ENCODE measurements around the gene PRAF2. TPM values are rescaled to one million over a fixed set of nuclear protein-coding genes. Genes with fewer than 3 reads are reported as not detected.

The PRAF2 gene
- total and polyA plus RNA-seq, 9 of the 15 experiments (the other 6 are each of a cell fraction or from before 2014, with no cell fraction given), result 0.24 to 5.7 (median 2.0) TPM

DNA sequence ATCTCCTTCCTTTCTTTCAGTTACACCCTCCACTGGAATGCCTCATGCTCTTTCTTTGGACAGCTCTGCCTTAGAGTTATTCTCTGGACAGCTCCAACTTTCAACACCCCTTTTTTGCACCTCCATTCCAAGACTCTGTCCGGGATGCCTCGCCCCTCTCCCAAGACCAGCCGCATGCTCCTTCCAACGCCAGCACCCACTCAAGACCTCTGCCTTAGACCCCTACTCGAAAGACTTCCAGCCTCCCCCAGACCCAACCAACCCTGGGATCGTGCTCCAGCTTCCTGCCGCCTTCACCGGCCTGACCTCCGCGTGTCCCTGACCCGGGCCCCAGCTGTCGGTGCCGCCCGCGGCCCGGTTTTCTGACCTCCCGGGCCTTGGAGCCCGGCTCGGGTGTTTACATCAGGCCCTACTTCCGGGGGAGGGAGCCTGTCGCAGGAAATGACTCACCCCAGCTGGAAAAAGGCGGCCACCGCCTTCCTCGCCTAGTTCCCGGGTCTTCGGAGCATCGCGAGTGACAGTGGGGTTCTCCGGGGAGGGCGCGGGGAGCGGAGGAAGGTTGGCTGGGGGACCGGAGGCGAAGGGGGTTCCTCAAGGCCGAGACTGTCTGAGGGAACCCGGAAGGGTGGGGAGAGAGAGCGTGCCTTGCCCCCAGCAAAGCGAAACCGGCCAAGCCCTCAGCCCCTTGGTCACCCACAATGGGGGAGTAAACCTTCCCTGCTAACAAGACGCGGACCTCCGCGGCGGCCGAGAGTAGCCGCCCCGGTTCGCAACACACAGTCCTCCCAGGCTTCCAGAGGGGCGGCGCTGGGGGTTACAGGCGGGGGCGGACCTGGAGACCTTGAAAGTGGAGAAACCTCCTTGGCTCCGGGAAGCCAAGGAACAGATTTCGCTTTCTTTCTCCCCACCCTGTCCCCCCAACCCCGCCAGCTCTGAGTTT lies 6.0 kb upstream of the PRAF2 start, which contains the start of gene WDR45:
Gene WDR45, minus strand, starts transcription at position 399 of the 940 bp plus-strand sequence. CDS start 1,792 bp downstream, outside the sequence.
- H3K4me3 ChIP-seq, result peak within 1 kb of the TSS; percentile 79
- peaks cover 13% of the 10 kb centered on the region for H3K79me2 ChIP-seq (ENCODE audit: control insufficient read depth, insufficient read depth, low read length)
- no peaks in the 10 kb centered on the region for H3K9me1 ChIP-seq (ENCODE audit: control insufficient read depth, insufficient read depth, low read length)
- peak within 1 kb of the TSS; percentile 92 to 94 for H3K9ac ChIP-seq (ENCODE audit: insufficient read depth in 1 of 2, low read depth in 2 of 2, low read length in 2 of 2)
- peak within 1 kb of the TSS; percentile 96 for H3K4me2 ChIP-seq (ENCODE audit: insufficient read depth, low read length)
- peaks cover 28% of the 10 kb centered on the region; the same call in 2 of the 3 replicates for H3K36me3 ChIP-seq (ENCODE audit: control insufficient read depth, insufficient read depth, low read length)
- peak; percentile 92 for ATAC-seq
- peak within 1 kb of the TSS; percentile 98 for H3K27ac ChIP-seq (ENCODE audit: extremely low read depth, low read depth, low read length)
- ChIA-PET CTCF (ENCODE audit: low intra/inter-chr PET ratio) (no interaction called here), POLR2A (interaction anchor here (0.6 to 2.2 kb wide), 9 partner anchors 10 to 156 kb away, joined by 3 to 20 read pairs (median 3); no protein-coding TSS in a partner anchor)
- H3K4me1 ChIP-seq (replicated peaks in 1 of 2; ENCODE audit: control insufficient read depth in 2 of 2, insufficient read depth in 2 of 2, low read length in 2 of 2), result peaks cover 5 to 23% of the 10 kb centered on the region in 2 experiments; a peak in 3 of 5 replicates
- H2AFZ ChIP-seq (ENCODE audit: low read depth, low read length), result peak within 1 kb of the TSS; percentile 74
- H3K27me3 ChIP-seq (ENCODE audit: control insufficient read depth in 2 of 2, insufficient read depth in 2 of 2, low read length in 2 of 2), result no peaks in the 10 kb centered on the region
- peak; percentile 83 to 88 (median 86) for DNase-seq (ENCODE audit: extremely low read depth in 1 of 4, low spot score in 3 of 4)
- no peaks in the 10 kb centered on the region for H3K9me3 ChIP-seq (replicated peaks; ENCODE audit: control insufficient read depth, insufficient read depth, low read depth, low read length)
- intact Hi-C loops (cut with micrococcal nuclease), result no loop called here
- WGBS (ENCODE audit: insufficient coverage, low coverage, missing lambda C conversion rate), result under 1% methylated on average over 25 of the region's 55 CpGs
- no peaks in the 10 kb centered on the region for H4K20me1 ChIP-seq (replicated peaks; ENCODE audit: control insufficient read depth, insufficient read depth, low read length)
- peak; percentile 88 for FAIRE-seq
- BruUV-seq (replicated peaks), result TSS peak; percentile 94
- in situ Hi-C loops (cut with MboI), result no loop called here
- peak; percentile 89 for TF ChIP-seq L3MBTL2 (IDR thresholded peaks at IDR 0.05)
- TF ChIP-seq, protein P1, sequence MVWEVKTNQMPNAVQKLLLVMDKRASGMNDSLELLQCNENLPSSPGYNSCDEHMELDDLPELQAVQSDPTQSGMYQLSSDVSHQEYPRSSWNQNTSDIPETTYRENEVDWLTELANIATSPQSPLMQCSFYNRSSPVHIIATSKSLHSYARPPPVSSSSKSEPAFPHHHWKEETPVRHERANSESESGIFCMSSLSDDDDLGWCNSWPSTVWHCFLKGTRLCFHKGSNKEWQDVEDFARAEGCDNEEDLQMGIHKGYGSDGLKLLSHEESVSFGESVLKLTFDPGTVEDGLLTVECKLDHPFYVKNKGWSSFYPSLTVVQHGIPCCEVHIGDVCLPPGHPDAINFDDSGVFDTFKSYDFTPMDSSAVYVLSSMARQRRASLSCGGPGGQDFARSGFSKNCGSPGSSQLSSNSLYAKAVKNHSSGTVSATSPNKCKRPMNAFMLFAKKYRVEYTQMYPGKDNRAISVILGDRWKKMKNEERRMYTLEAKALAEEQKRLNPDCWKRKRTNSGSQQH (CRISPR knock-in tag; IDR thresholded peaks at IDR 0.05), result 0 out of 2 replicates have a peak, but pooled peaks have one; percentile 40
- TF ChIP-seq, protein P2, sequence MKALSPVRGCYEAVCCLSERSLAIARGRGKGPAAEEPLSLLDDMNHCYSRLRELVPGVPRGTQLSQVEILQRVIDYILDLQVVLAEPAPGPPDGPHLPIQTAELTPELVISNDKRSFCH (CRISPR knock-in tag; IDR thresholded peaks at IDR 0.05), result no peak
- TF ChIP-seq, protein P2 (tag; IDR thresholded peaks at IDR 0.05), result no peak
- TF ChIP-seq SUPT5H (IDR thresholded peaks at IDR 0.05), result peak; percentile 81
- TF ChIP-seq, protein P3, sequence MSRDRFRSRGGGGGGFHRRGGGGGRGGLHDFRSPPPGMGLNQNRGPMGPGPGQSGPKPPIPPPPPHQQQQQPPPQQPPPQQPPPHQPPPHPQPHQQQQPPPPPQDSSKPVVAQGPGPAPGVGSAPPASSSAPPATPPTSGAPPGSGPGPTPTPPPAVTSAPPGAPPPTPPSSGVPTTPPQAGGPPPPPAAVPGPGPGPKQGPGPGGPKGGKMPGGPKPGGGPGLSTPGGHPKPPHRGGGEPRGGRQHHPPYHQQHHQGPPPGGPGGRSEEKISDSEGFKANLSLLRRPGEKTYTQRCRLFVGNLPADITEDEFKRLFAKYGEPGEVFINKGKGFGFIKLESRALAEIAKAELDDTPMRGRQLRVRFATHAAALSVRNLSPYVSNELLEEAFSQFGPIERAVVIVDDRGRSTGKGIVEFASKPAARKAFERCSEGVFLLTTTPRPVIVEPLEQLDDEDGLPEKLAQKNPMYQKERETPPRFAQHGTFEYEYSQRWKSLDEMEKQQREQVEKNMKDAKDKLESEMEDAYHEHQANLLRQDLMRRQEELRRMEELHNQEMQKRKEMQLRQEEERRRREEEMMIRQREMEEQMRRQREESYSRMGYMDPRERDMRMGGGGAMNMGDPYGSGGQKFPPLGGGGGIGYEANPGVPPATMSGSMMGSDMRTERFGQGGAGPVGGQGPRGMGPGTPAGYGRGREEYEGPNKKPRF (IDR thresholded peaks at IDR 0.05; ENCODE audit: low read depth, low read length), result no peak
- peak; percentile 95 for TF ChIP-seq GABPA (tag; conservative IDR thresholded peaks at IDR 0.05; ENCODE audit: low read depth)
- TF ChIP-seq, protein P4, sequence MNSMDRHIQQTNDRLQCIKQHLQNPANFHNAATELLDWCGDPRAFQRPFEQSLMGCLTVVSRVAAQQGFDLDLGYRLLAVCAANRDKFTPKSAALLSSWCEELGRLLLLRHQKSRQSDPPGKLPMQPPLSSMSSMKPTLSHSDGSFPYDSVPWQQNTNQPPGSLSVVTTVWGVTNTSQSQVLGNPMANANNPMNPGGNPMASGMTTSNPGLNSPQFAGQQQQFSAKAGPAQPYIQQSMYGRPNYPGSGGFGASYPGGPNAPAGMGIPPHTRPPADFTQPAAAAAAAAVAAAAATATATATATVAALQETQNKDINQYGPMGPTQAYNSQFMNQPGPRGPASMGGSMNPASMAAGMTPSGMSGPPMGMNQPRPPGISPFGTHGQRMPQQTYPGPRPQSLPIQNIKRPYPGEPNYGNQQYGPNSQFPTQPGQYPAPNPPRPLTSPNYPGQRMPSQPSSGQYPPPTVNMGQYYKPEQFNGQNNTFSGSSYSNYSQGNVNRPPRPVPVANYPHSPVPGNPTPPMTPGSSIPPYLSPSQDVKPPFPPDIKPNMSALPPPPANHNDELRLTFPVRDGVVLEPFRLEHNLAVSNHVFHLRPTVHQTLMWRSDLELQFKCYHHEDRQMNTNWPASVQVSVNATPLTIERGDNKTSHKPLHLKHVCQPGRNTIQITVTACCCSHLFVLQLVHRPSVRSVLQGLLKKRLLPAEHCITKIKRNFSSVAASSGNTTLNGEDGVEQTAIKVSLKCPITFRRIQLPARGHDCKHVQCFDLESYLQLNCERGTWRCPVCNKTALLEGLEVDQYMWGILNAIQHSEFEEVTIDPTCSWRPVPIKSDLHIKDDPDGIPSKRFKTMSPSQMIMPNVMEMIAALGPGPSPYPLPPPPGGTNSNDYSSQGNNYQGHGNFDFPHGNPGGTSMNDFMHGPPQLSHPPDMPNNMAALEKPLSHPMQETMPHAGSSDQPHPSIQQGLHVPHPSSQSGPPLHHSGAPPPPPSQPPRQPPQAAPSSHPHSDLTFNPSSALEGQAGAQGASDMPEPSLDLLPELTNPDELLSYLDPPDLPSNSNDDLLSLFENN (IDR thresholded peaks at IDR 0.05; ENCODE audit: low read depth in 2 of 2, low read length in 2 of 2), result 0 out of 4 replicates have a peak, but pooled peaks of 1 of the 2 experiments have one; percentile 39
